ENCODE results near the gene TUG1. TPM values are rescaled to one million over a fixed set of nuclear protein-coding genes. Genes with fewer than 3 reads are reported as not detected.

The TUG1 gene
- total RNA-seq, 1 experiment from 2014 or later = 69.8 TPM

DNA sequence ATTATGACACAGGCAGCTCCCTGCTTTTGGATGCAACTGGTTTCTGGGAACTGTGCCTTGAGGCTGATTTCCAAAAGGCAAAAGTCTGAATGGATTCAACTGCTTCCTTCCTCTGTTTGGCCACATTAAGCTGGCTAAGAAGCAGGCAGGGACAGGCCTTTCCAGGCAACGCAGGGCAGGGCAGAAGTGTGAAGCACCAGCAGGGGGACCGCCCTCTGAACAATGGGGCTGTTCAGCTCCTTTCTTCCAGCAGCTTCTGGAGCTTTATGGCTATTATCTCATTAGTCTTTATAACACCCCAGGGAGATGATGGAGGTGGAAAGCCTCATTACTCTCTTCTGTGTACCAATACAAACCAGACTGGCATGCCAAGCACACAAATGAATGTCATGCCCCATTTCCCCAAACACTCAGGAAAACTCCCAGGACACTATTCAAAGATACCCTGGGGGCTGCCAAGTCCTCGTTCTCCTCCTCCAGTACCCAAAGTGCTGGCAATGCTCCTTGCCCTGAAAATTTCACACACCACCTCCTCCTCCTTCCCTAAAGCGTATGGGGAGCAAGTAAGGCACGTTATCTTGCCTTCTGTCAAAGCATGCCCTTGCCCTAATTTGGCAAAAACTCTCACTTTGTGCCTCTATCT lies 21.8 kb upstream of the TUG1 start:
- intact Hi-C loops (cut with micrococcal nuclease; ENCODE audit: unreplicated experiment) (loop anchor here (5.0 kb wide), 1 partner anchor 135 kb away; the partner anchor contains the start of gene SMTN), in situ Hi-C loops (cut with HindIII; ENCODE audit: low pct_unique_long_range_greater_than_20kb, low sequenced_read_pairs) (no loop called here)
- ATAC-seq (no peak), DNase-seq (ENCODE audit: low read depth, low spot score) (no peak)
- TF ChIP-seq, protein P1, sequence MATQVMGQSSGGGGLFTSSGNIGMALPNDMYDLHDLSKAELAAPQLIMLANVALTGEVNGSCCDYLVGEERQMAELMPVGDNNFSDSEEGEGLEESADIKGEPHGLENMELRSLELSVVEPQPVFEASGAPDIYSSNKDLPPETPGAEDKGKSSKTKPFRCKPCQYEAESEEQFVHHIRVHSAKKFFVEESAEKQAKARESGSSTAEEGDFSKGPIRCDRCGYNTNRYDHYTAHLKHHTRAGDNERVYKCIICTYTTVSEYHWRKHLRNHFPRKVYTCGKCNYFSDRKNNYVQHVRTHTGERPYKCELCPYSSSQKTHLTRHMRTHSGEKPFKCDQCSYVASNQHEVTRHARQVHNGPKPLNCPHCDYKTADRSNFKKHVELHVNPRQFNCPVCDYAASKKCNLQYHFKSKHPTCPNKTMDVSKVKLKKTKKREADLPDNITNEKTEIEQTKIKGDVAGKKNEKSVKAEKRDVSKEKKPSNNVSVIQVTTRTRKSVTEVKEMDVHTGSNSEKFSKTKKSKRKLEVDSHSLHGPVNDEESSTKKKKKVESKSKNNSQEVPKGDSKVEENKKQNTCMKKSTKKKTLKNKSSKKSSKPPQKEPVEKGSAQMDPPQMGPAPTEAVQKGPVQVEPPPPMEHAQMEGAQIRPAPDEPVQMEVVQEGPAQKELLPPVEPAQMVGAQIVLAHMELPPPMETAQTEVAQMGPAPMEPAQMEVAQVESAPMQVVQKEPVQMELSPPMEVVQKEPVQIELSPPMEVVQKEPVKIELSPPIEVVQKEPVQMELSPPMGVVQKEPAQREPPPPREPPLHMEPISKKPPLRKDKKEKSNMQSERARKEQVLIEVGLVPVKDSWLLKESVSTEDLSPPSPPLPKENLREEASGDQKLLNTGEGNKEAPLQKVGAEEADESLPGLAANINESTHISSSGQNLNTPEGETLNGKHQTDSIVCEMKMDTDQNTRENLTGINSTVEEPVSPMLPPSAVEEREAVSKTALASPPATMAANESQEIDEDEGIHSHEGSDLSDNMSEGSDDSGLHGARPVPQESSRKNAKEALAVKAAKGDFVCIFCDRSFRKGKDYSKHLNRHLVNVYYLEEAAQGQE (IDR thresholded peaks at IDR 0.05; ENCODE audit: insufficient read depth in 1 of 2, low read depth in 2 of 2, low read length in 1 of 2) = no peak
- BruUV-seq (replicated peaks) = no TSS peak
- Histone ChIP-seq H3K27ac (ENCODE audit: low read length) (no peak overlapping the region), H3K27me3 (ENCODE audit: control insufficient read depth, insufficient read depth, low read length) (no peaks in the 10 kb centered on the region), H3K4me1 (ENCODE audit: control insufficient read depth, insufficient read depth, low read length) (no peaks in the 10 kb centered on the region), H3K36me3 (ENCODE audit: control insufficient read depth, insufficient read depth, low read length) (peaks cover 13% of the 10 kb centered on the region), H3K4me3 (ENCODE audit: low read depth in 2 of 2, low read length in 2 of 2) (no peak overlapping the region), H3K9me3 (ENCODE audit: control insufficient read depth, insufficient read depth, low read depth, low read length) (no peaks in the 10 kb centered on the region)
- CTCF ChIA-PET = no interaction called here
- POLR2A ChIA-PET = no interaction called here

DNA sequence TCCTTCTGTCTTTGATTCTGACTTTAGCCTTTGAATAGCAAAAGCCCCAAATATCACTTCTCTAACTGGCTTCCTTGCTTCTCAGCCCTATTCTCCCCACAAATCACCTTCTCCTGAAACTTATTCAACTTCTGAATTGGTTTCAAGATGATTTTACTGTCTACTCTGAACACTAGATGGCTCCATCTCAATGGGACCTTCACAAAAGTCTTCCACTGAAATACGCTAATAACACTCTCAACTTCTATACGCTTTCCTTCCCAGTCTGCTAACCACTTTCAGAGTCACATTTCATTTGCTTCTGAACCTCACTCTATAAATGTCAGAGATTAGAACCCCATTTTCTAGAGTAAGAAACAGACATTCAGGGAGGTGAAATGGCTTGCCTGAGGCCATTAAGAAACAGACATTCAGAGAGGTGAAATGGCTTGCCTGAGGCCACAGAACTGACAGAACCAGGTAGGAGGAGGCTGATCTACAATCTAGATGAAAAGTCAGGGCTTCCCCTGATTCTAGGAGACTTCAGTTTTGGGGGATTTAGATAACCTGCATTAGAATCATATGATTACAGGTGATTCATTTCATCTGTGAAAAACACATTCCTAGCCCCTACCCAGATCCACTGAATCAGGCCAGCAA lies 21.1 kb upstream of the TUG1 start:
- no peak for TF ChIP-seq POLR2AphosphoS5 (IDR thresholded peaks at IDR 0.05; ENCODE audit: low read depth, low read length)
- no peak for TF ChIP-seq TCF7L2 (IDR thresholded peaks at IDR 0.05; ENCODE audit: low read depth, low read length)
- TF ChIP-seq, protein P2, sequence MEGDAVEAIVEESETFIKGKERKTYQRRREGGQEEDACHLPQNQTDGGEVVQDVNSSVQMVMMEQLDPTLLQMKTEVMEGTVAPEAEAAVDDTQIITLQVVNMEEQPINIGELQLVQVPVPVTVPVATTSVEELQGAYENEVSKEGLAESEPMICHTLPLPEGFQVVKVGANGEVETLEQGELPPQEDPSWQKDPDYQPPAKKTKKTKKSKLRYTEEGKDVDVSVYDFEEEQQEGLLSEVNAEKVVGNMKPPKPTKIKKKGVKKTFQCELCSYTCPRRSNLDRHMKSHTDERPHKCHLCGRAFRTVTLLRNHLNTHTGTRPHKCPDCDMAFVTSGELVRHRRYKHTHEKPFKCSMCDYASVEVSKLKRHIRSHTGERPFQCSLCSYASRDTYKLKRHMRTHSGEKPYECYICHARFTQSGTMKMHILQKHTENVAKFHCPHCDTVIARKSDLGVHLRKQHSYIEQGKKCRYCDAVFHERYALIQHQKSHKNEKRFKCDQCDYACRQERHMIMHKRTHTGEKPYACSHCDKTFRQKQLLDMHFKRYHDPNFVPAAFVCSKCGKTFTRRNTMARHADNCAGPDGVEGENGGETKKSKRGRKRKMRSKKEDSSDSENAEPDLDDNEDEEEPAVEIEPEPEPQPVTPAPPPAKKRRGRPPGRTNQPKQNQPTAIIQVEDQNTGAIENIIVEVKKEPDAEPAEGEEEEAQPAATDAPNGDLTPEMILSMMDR (IDR thresholded peaks at IDR 0.05) = peak; percentile 46; the same call in 1 of the 2 replicates
- TF ChIP-seq, protein P1 (IDR thresholded peaks at IDR 0.05; ENCODE audit: insufficient read depth in 1 of 2, low read depth in 2 of 2, low read length in 1 of 2) = no peak
- no peak for DNase-seq (ENCODE audit: low read depth, low spot score)
- Histone ChIP-seq H3K4me3 (ENCODE audit: low read depth in 2 of 2, low read length in 2 of 2) (no peak overlapping the region), H3K9me3 (ENCODE audit: control insufficient read depth, insufficient read depth, low read depth, low read length) (no peaks in the 10 kb centered on the region), H3K27me3 (ENCODE audit: control insufficient read depth, insufficient read depth, low read length) (no peaks in the 10 kb centered on the region), H3K27ac (ENCODE audit: low read length) (no peak overlapping the region), H3K36me3 (ENCODE audit: control insufficient read depth, insufficient read depth, low read length) (peaks cover 13% of the 10 kb centered on the region), H3K4me1 (ENCODE audit: control insufficient read depth, insufficient read depth, low read length) (no peaks in the 10 kb centered on the region)
- ChIA-PET POLR2A (no interaction called here), CTCF (no interaction called here)
- intact Hi-C loops (cut with micrococcal nuclease; ENCODE audit: unreplicated experiment) (loop anchor here (5.0 kb wide), 1 partner anchor 134 kb away; the partner anchor contains the start of gene SMTN), in situ Hi-C loops (cut with HindIII; ENCODE audit: low pct_unique_long_range_greater_than_20kb, low sequenced_read_pairs) (no loop called here)
- no peak for ATAC-seq
- no TSS peak for BruUV-seq (replicated peaks)

Measured in Panc1 (cell line).